AG09319 (cell line): Measurements from ENCODE around the gene EEPD1.

Experiments used
- DNase-seq: peaks from one replicate; pipeline ENCODE4 v3.0.0-alpha.2; 2010; ENCODE audit warnings: low read depth; ENCODE audit errors: extremely low read depth
- CTCF ChIP-seq: IDR thresholded peaks from 2 replicates; pipeline ENCODE4 v1.5.1; 2011; ENCODE audit warnings: low read depth, mild to moderate bottlenecking, inconsistent platforms, low read length, moderate library complexity

EEPD1 gene

GRCh38 chr7:36278620-36279172 is 125.6 kb downstream of the EEPD1 start:
- TF ChIP-seq CTCF = no peak
- DNase-seq = no peak

- no peak for TF ChIP-seq CTCF
- DNase-seq = no peak
Measured at GRCh38 chr7:36279200-36279925, 126.3 kb downstream of the EEPD1 start.

GRCh38 chr7:36279926-36280315 is 126.9 kb downstream of the EEPD1 start:
- DNase-seq = no peak
- TF ChIP-seq CTCF = no peak

- no peak for DNase-seq
- TF ChIP-seq CTCF = no peak
Measured at GRCh38 chr7:36280840-36281812, 128.1 kb downstream of the EEPD1 start.

GRCh38 chr7:36281945-36282717 is 129.1 kb downstream of the EEPD1 start:
- no peak for DNase-seq
- TF ChIP-seq CTCF = no peak

- no peak for DNase-seq
- no peak for TF ChIP-seq CTCF
Measured at GRCh38 chr7:36283181-36283580, 130.1 kb downstream of the EEPD1 start.
